ENCODE measurements around the gene SEPHS1.
"Not testable (repeated sequence)": the region's sequence is repeated elsewhere in the genome, so short reads cannot be mapped to it uniquely, and the experiment has no call there.

SEPHS1 gene, protein sequence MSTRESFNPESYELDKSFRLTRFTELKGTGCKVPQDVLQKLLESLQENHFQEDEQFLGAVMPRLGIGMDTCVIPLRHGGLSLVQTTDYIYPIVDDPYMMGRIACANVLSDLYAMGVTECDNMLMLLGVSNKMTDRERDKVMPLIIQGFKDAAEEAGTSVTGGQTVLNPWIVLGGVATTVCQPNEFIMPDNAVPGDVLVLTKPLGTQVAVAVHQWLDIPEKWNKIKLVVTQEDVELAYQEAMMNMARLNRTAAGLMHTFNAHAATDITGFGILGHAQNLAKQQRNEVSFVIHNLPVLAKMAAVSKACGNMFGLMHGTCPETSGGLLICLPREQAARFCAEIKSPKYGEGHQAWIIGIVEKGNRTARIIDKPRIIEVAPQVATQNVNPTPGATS

GRCh38 chr10:13348216-13349017, at the start of gene SEPHS1:
TSS of gene SEPHS1 (minus strand) at chr10:13348293. CDS start at chr10:13344950, 3,343 bp downstream.
- DNase-seq (ENCODE audit: low read depth), result peak; percentile 65

- no peak for DNase-seq (ENCODE audit: low read depth)
Observed at GRCh38 chr10:13397052-13397451, 49.0 kb upstream of the SEPHS1 start.

DNA sequence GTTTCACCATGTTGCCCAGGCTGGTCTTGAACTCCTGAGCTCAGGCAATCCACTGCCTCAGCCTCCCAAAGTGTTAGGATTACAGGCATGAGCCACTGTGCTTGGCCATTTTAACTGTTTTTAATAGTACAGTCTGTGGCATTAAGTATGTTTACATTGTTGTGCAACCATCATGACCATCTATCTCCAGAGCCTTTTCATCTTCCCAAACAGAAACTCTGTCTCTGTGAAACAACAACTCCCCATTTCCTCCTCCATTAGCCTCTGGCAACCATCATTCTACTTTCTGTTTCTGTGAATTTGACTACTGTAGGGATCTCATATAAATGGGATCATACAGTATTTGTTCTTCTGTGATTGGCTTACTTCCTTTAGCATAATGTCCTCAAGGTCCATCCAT, 48.3 kb upstream of the SEPHS1 start:
- DNase-seq (ENCODE audit: low read depth), result no peak

DNA sequence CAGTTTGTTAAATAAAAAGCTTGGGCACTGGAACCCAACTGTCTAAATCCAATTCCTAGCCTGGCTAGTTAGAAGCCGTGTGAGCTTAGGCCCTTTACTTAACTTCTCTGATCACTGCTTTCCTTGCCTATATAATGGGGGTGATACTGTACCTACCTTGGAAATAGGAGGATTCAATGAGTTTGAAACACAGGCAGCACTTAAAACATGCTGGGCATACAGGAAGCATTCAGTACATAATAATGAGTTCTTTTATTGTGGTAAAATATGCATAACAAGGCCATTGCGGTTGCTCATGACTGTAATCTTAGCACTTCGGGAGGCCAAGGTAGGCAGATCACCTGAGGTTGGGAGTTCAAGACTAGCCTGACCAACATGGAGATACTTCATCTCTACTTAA, 47.4 kb upstream of the SEPHS1 start:
- DNase-seq (ENCODE audit: low read depth), result no peak

DNA sequence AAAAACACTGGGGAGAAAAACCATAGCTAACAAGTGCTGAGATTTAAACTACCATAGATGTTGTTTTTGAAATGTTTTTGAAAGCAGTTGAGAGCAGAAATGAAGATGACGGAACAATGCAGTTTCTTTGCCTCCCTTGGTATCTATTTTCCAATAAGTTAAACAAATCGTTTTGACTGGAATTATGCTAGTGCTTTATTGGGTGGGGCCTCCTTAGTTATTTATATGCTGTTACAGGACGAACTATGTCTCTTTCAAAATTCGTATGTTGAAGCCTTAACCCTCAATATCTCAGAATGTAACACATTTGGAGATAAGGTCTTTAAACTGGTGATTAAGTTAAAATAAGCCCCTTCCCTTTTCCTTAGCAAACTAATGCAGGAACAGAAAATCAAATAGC, 45.5 kb upstream of the SEPHS1 start:
- DNase-seq (ENCODE audit: low read depth), result no peak

- no peak for DNase-seq (ENCODE audit: low read depth)
Observed at GRCh38 chr10:13392701-13393100, 44.6 kb upstream of the SEPHS1 start.

DNA sequence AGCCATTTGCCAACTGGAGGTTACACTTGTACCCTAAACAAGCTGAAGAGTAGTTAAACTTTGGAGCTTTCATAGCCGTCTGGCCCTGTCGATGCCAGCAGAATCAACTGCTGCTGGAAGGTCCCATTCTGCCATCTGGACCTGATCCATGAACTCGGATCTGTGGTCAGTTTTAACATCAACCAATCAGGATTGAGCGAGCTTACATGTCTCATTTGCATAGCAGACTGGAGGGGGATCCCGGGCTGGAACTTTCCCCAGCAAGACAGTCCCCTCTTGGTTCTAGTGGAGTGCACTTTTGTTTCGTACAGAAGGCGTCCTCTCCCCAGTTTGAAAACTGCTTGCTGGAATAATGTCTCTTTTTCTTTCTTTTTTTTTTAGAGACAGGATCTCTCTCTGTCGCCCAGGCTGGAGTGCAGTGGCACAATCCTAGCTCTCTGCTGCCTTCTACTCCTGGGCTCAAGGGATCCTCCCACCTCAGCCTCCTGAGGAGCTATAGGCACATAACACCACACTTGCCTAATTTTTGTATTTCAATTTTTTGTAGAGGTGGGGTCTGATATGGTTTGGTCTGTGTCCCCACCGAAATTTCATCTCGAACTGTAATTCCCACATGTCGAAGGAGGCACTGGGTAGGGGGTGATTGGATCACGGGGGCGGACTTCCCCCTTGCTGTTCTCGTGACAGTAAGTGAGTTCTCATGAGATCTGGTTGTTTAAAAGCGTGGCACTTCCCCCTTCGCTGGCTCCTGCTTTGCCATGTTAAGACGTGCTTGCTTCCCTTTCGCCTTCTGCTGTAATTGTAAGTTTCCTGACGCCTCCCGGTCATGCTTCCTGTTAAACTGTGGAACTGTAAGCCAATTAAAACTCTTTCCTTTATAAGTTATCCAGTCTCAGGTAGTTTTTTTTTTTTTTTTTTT, 42.8 kb upstream of the SEPHS1 start:
- no peak for DNase-seq (ENCODE audit: low read depth)

- DNase-seq (ENCODE audit: low read depth), result no peak
Observed at GRCh38 chr10:13388478-13389230, 40.6 kb upstream of the SEPHS1 start.

GRCh38 chr10:13386021-13386420, 37.9 kb upstream of the SEPHS1 start:
- no peak for DNase-seq (ENCODE audit: low read depth)

GRCh38 chr10:13383399-13383761, 35.3 kb upstream of the SEPHS1 start:
- DNase-seq (ENCODE audit: low read depth), result no peak

- no peak for DNase-seq (ENCODE audit: low read depth)
Observed at GRCh38 chr10:13382703-13383398, 34.8 kb upstream of the SEPHS1 start.

GRCh38 chr10:13379061-13379460, 31.0 kb upstream of the SEPHS1 start:
- not testable (repeated sequence) for DNase-seq (ENCODE audit: low read depth)

GRCh38 chr10:13376746-13377145, 28.7 kb upstream of the SEPHS1 start:
- DNase-seq (ENCODE audit: low read depth), result no peak

DNA sequence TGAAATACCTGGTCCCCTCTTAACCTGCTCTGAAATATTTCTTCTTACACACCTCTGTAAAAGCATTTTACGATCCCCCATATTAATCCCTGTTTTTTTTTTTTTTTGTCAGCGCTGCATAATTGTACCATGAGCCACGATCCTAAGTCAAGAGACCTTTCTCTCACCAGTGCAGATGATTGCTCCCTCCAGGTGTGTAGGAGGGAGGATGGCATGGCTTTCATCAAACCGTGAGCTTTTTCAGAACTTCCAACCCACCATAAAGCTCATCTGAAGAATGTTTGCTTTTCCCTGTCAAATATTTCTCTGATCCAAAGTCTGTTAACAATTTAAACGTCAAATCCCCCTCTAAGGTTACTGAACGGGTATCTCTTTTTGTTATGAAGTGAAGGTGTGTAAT, 28.2 kb upstream of the SEPHS1 start:
- DNase-seq (ENCODE audit: low read depth), result no peak

GRCh38 chr10:13375791-13376190, 27.7 kb upstream of the SEPHS1 start:
- DNase-seq (ENCODE audit: low read depth), result no peak

DNA sequence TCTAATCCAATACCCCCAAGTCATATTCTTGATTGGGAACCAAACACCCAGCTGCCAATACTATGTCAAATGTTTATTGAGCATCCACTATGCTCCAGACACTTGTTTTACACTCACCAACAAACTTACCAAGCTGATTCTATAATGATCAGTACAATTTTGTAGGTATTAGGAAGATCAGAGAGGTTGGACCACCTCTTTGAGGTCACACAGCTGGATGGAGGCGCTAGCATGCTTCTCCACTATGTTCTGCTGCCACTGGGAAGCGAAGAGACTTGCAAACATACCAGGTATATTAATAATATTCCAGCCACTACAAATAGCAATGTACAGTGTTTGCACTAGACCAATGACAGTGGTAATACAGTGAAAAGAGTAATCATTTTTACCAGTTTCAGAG, 25.6 kb upstream of the SEPHS1 start:
- DNase-seq (ENCODE audit: low read depth), result no peak

GRCh38 chr10:13372524-13372923, 24.4 kb upstream of the SEPHS1 start:
- DNase-seq (ENCODE audit: low read depth), result no peak

DNA sequence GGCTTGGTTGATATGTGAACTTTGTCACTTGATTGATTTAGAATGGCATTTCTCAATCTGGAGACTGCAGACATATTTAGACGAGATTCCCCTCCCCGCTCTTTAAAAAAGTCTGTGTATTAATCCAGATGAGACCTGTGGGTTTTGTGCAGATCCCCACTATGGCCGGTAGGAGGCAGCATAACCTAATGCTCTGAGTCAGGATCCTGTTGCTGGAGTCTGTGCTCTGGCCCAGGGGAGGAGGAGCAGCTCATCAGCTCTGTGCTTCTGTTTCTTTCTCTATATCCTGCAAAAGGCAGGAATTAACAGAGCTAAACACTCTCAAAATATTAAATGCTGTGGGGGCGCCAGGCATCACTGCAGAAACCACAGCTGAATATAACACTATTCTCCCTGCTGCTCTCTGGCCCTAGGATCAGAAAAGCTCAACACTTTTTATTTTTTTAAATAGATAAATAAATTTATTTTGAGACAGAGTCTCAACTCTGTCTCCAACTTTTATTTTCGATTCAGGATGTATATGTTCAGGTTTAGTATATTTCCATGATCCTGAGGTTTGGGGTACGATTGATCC, 23.9 kb upstream of the SEPHS1 start:
- DNase-seq (ENCODE audit: low read depth), result no peak

DNA sequence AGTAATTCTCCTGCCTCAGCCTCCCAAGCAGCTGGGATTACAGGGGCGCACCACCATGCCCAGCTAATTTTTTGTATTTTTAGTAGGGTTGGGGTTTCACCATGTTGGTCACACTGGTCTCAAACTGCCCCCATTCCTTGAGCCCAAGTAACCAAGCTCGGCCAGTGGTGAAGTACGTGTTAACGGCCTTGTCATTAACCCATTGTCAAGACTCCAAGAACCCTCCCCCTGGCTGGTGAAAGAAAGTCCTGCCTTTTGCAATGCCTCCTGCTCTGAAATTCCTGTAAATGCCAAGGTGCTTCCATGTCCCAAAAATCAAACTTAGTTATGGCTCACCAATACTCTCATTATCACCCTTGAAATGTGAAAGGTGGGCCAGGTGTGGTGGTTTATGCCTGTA, 18.8 kb upstream of the SEPHS1 start:
- DNase-seq (ENCODE audit: low read depth), result no peak

DNA sequence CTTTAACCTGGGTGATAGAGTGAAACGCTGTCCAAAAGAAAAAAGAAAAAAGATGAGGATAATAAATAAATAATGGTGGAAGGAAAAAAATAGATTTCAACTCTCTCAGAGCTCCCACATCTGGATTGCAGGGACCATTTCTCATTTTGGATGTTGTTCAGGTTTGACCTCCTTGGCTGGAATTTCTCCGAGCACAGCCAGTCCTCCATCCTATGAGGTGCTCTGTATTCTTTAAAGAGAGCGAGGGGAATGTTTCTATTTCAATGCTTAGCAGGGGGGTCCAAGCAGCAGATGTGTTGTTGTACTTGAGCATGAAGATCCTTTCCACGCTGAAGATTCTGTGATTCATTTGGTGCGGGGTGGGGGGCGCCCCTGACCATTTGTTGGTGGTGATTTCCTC, 17.7 kb upstream of the SEPHS1 start:
- no peak for DNase-seq (ENCODE audit: low read depth)

DNA sequence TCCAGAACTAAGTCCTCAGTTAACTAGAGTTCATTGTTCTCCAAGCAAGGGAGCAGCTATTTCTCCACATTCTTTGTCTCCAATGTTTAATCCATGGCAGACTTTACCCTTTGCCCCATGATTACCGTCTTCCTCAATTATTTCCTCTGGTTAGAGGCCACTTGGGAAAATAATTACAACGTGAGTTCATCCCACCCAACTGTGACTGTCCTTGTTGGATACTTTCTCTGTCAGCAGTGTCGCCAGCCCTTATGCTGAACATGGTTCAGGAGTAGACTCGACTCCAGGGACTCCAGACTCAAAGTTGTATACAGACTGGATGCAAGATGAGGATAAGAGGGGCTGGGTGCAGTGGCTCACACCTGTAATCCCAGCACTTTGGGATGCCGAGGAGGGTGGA, 17.1 kb upstream of the SEPHS1 start:
- no peak for DNase-seq (ENCODE audit: low read depth)
